Ishikawa (cell line): ENCODE data around the gene DNAJB12.
A peak's percentile ranks its signal among the peaks of the same experiment; 100 is the strongest.

ENCODE experiments used
- CEBPB ChIP-seq: IDR thresholded peaks from 2 replicates; pipeline ENCODE4 v1.6.1; 2012
- CREB1 ChIP-seq: IDR thresholded peaks from 2 replicates; pipeline ENCODE4 v1.6.1; 2012; ENCODE audit warnings: low read depth
- EGR1 ChIP-seq: IDR thresholded peaks from 2 replicates; pipeline ENCODE4 v1.6.1; 2012
- EP300 ChIP-seq: IDR thresholded peaks from 2 replicates; pipeline ENCODE4 v1.6.1; 2012; ENCODE audit warnings: borderline replicate concordance
- FOXM1 ChIP-seq: IDR thresholded peaks from 2 replicates; pipeline ENCODE4 v1.6.1; 2012; ENCODE audit warnings: low read depth, borderline replicate concordance
- NFIC ChIP-seq: IDR thresholded peaks from 2 replicates; pipeline ENCODE4 v1.6.1; 2012
- RAD21 ChIP-seq: IDR thresholded peaks from 2 replicates; pipeline ENCODE4 v1.6.1; 2012; ENCODE audit warnings: low read depth
- TAF1 ChIP-seq: IDR thresholded peaks from 2 replicates; pipeline ENCODE4 v1.6.1; 2012; ENCODE audit warnings: low read depth, mild to moderate bottlenecking
- TCF12 ChIP-seq: IDR thresholded peaks from 2 replicates; pipeline ENCODE4 v1.6.1; 2012; ENCODE audit warnings: low read depth
- TEAD4 ChIP-seq: IDR thresholded peaks from 2 replicates; pipeline ENCODE4 v1.6.1; 2012
- YY1 ChIP-seq: IDR thresholded peaks from 2 replicates; pipeline ENCODE4 v1.6.1; 2012; ENCODE audit warnings: low read depth
- ZBTB7A ChIP-seq: IDR thresholded peaks from 2 replicates; pipeline ENCODE4 v1.6.1; 2012; ENCODE audit warnings: low read depth
- TF ChIP-seq, protein P1 (sequence below): IDR thresholded peaks from 2 replicates; pipeline ENCODE4 v1.6.1; 2012
- TF ChIP-seq, protein P2 (sequence below): IDR thresholded peaks from 2 replicates; pipeline ENCODE4 v1.6.1; 2012
- TF ChIP-seq, protein P3 (sequence below): IDR thresholded peaks from 2 replicates; pipeline ENCODE4 v1.6.1; 2012; ENCODE audit warnings: low read depth, mild to moderate bottlenecking

DNAJB12 gene

DNA sequence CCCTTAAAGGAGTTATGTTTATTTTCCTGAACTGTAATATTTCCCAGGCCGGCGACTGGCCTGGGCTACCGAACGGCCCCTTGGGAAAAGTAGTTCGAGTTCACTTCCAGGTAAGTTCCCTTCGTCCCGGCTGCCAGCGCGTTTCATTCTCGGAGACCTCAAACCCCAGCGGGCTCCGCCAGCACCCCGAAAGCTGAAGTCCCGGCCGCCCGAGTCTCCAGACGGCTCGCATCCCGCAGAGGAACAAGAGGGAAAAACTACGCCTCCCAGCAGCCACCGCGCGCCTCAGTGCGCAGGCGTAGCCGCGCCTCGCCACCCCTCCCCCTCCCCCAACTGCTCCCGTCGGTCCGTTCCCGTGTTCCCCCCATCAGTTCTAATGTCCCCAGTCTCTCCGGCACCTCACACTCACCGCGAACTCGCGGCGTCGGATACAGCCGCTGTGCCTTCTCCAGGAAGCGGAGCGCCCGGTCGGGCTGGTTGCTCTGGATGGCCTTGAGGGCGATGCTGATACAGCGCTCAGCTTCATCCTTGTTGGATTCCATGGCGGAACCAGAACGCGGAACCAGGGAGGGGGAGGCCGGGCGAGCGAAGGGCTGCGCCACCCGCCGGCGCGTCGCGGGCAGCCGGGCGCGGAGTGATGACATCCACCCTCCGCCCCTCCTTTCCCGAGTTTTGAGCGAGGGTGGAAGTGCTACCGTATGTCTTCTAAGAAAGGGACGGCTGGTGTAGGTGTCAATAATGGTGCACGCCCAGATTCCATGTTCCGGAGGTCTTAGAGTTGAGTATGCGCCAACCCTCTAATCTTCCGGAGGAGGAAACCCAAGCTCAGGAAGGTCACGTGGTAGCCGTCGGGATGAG, at the start of gene DNAJB12:
Gene DNAJB12, minus strand, starts transcription at position 564 of the 858 bp plus-strand sequence. Its CDS starts 22 bp downstream, at position 542.
- TF ChIP-seq CEBPB = no peak
- TF ChIP-seq FOXM1 = 0 out of 2 replicates have a peak, but pooled peaks have one; percentile 27
- TF ChIP-seq TAF1 = peak; percentile 72
- TF ChIP-seq, protein P1, sequence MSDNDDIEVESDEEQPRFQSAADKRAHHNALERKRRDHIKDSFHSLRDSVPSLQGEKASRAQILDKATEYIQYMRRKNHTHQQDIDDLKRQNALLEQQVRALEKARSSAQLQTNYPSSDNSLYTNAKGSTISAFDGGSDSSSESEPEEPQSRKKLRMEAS = peak; percentile 88
- peak; percentile 73 for TF ChIP-seq TCF12
- peak; percentile 33; the same call in 1 of the 2 replicates for TF ChIP-seq EP300
- TF ChIP-seq YY1 = peak; percentile 87
- TF ChIP-seq, protein P2, sequence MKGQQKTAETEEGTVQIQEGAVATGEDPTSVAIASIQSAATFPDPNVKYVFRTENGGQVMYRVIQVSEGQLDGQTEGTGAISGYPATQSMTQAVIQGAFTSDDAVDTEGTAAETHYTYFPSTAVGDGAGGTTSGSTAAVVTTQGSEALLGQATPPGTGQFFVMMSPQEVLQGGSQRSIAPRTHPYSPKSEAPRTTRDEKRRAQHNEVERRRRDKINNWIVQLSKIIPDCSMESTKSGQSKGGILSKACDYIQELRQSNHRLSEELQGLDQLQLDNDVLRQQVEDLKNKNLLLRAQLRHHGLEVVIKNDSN = peak; percentile 93
- no peak for TF ChIP-seq RAD21
- peak; percentile 97 for TF ChIP-seq CREB1
- TF ChIP-seq EGR1 = peak; percentile 55; the same call in 1 of the 2 replicates
- TF ChIP-seq, protein P3, sequence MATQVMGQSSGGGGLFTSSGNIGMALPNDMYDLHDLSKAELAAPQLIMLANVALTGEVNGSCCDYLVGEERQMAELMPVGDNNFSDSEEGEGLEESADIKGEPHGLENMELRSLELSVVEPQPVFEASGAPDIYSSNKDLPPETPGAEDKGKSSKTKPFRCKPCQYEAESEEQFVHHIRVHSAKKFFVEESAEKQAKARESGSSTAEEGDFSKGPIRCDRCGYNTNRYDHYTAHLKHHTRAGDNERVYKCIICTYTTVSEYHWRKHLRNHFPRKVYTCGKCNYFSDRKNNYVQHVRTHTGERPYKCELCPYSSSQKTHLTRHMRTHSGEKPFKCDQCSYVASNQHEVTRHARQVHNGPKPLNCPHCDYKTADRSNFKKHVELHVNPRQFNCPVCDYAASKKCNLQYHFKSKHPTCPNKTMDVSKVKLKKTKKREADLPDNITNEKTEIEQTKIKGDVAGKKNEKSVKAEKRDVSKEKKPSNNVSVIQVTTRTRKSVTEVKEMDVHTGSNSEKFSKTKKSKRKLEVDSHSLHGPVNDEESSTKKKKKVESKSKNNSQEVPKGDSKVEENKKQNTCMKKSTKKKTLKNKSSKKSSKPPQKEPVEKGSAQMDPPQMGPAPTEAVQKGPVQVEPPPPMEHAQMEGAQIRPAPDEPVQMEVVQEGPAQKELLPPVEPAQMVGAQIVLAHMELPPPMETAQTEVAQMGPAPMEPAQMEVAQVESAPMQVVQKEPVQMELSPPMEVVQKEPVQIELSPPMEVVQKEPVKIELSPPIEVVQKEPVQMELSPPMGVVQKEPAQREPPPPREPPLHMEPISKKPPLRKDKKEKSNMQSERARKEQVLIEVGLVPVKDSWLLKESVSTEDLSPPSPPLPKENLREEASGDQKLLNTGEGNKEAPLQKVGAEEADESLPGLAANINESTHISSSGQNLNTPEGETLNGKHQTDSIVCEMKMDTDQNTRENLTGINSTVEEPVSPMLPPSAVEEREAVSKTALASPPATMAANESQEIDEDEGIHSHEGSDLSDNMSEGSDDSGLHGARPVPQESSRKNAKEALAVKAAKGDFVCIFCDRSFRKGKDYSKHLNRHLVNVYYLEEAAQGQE = no peak
- peak; percentile 60 for TF ChIP-seq TEAD4
- no peak for TF ChIP-seq ZBTB7A
- TF ChIP-seq NFIC = peak; percentile 51; the same call in 1 of the 2 replicates

DNA sequence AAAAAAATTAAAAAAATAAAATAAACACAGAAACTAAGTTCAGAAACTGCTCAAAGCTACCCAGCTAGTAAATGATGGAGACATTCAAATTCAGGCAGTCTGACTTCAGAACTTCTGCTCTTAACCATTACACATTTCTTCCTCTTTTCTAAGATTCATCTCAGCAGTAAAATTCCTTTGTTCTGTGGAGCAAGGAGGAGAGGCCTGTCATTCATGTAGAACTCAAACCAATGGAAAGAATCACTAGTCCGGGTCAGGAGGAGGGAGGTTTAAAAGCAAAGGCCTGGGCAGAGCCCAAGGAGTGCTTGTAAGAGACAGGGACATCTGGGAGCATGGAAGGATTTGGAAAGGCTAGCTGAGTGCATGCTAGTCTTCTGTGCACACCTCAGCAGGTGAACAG, 37.9 kb upstream of the DNAJB12 start:
- no peak for TF ChIP-seq CEBPB

DNA sequence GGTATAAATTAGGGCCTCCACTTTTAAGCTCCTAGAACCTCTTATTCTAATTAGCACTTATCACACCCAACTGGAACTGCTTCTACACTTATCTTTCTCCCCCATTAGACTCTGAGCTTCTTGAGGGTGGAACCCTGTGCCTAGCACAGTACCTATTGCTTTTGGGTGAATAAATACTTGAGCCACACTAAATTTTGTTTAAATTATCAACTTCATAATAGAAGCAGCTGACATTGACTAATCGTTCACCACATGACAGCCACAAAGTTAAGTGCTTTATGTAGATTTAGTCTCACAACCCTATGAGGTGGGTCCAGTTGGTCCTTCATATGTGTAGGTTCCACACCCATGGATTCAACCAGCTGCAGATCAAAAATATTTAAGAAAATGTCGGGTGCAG, 36.0 kb upstream of the DNAJB12 start:
- TF ChIP-seq YY1 (no peak), ZBTB7A (no peak), EP300 (no peak)

DNA sequence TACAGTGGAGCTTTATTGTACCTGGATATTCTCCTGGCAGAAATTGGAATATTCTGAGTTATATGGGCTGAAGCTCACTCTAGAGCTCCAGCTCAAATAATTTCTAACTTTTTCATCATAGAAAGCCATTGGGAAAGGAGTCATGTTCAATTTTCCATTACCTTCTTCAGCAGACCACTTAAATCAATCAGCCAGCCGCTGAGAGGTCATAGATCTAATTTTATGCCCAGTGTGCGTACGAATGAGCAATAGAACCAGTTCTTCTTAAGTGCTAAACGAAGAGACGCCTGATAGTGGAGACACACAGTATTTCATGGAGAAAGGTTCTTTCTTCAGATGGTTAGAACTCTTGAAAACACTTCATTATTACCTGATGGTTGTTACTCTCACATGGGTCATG, 35.0 kb upstream of the DNAJB12 start:
- TF ChIP-seq EGR1 = no peak
- TF ChIP-seq CEBPB = no peak
- TF ChIP-seq RAD21 = no peak
- TF ChIP-seq YY1 = no peak
- TF ChIP-seq EP300 = no peak
- TF ChIP-seq, protein P1 = no peak
- no peak for TF ChIP-seq TAF1

DNA sequence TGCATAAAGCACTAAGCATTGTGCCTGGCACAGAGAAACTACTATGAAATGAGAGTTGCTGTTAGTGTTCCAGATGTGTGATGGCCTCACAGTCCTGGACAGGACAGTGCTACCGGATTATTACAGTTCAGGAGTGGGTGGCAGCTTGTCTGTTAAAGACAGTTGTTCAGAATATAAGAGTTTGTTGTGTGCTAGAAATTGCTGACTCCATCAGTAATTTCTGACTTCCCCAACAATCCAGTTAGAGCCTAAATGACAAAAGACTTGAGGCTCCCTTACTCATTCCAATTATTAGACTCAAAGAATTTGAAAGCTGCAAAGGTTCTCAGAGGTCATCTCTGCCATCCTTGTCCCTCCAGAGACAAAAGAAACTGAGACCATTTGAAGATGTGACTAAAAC, 34.3 kb upstream of the DNAJB12 start:
- TF ChIP-seq RAD21 = no peak
- TF ChIP-seq CREB1 = no peak
- TF ChIP-seq TCF12 = no peak
- TF ChIP-seq ZBTB7A = no peak
- TF ChIP-seq YY1 = no peak
- TF ChIP-seq FOXM1 = no peak
- TF ChIP-seq EP300 = no peak
- TF ChIP-seq, protein P2 = no peak
- no peak for TF ChIP-seq NFIC
- TF ChIP-seq TEAD4 = no peak
- TF ChIP-seq EGR1 = no peak
- TF ChIP-seq, protein P1 = no peak
- TF ChIP-seq CEBPB = no peak
- TF ChIP-seq, protein P3 = no peak
- no peak for TF ChIP-seq TAF1

DNA sequence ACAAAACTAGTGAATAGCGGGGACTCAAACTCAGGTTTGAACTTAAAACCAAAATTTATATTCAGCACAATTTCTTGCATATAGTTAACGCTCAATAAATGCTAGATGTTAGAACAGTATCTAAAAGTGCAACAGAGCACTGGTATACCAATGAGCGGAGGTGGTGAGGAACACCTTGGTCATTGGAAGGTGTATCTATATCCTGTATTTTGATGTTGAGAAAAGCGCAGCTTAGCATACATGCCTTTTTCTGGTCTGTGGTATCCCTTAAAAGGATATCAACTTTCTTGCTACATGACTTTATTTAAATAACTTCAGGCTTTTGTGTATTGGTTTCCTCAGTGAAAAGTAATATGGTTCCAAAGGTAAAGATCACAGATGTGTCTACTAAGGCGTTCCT, 33.3 kb upstream of the DNAJB12 start:
- TF ChIP-seq EGR1 = no peak
- TF ChIP-seq RAD21 = no peak
- no peak for TF ChIP-seq NFIC
- TF ChIP-seq EP300 = no peak
- TF ChIP-seq FOXM1 = no peak
- no peak for TF ChIP-seq CEBPB
- TF ChIP-seq, protein P2 = no peak
- no peak for TF ChIP-seq YY1
